ENCODE measurements around the gene PALLD.

PALLD gene

GRCh38 chr4:168659741-168660465 is 163.1 kb downstream of the PALLD start:
- in situ Hi-C loops (cut with MboI; ENCODE audit: low sequenced_read_pairs) = no loop called here

GRCh38 chr4:168662297-168662984 is 165.6 kb downstream of the PALLD start:
- in situ Hi-C loops (cut with MboI; ENCODE audit: low sequenced_read_pairs) = no loop called here

- in situ Hi-C loops (cut with MboI; ENCODE audit: low sequenced_read_pairs) = no loop called here
Observed at GRCh38 chr4:168664242-168664891, 167.5 kb downstream of the PALLD start.

GRCh38 chr4:168666531-168666930 is 169.7 kb downstream of the PALLD start:
- in situ Hi-C loops (cut with MboI; ENCODE audit: low sequenced_read_pairs) = no loop called here

- in situ Hi-C loops (cut with MboI; ENCODE audit: low sequenced_read_pairs) = no loop called here
Observed at GRCh38 chr4:168667376-168667775, 170.5 kb downstream of the PALLD start.

- in situ Hi-C loops (cut with MboI; ENCODE audit: low sequenced_read_pairs) = no loop called here
Observed at GRCh38 chr4:168667921-168668320, 171.1 kb downstream of the PALLD start.

GRCh38 chr4:168673476-168673875 is 176.6 kb downstream of the PALLD start:
- in situ Hi-C loops (cut with MboI; ENCODE audit: low sequenced_read_pairs) = no loop called here

GRCh38 chr4:168674077-168674747 is 177.4 kb downstream of the PALLD start:
- in situ Hi-C loops (cut with MboI; ENCODE audit: low sequenced_read_pairs) = no loop called here

GRCh38 chr4:168674866-168675265 is 178.0 kb downstream of the PALLD start:
- in situ Hi-C loops (cut with MboI; ENCODE audit: low sequenced_read_pairs) = no loop called here

- in situ Hi-C loops (cut with MboI; ENCODE audit: low sequenced_read_pairs) = no loop called here
Observed at GRCh38 chr4:168677063-168677462, 180.2 kb downstream of the PALLD start.

- in situ Hi-C loops (cut with MboI; ENCODE audit: low sequenced_read_pairs) = no loop called here
Observed at GRCh38 chr4:168677879-168678278, 181.0 kb downstream of the PALLD start.

GRCh38 chr4:168678751-168679366 is 182.0 kb downstream of the PALLD start:
- in situ Hi-C loops (cut with MboI; ENCODE audit: low sequenced_read_pairs) = no loop called here

GRCh38 chr4:168679397-168679796 is 182.5 kb downstream of the PALLD start:
- in situ Hi-C loops (cut with MboI; ENCODE audit: low sequenced_read_pairs) = no loop called here

GRCh38 chr4:168679819-168680218 is 183.0 kb downstream of the PALLD start:
- in situ Hi-C loops (cut with MboI; ENCODE audit: low sequenced_read_pairs) = no loop called here

GRCh38 chr4:168682898-168683500 is 186.1 kb downstream of the PALLD start:
- in situ Hi-C loops (cut with MboI; ENCODE audit: low sequenced_read_pairs) = no loop called here

GRCh38 chr4:168683595-168683994 is 186.7 kb downstream of the PALLD start:
- in situ Hi-C loops (cut with MboI; ENCODE audit: low sequenced_read_pairs) = no loop called here

GRCh38 chr4:168685136-168685809 is 188.4 kb downstream of the PALLD start:
- in situ Hi-C loops (cut with MboI; ENCODE audit: low sequenced_read_pairs) = no loop called here

- in situ Hi-C loops (cut with MboI; ENCODE audit: low sequenced_read_pairs) = no loop called here
Observed at GRCh38 chr4:168688584-168688983, 191.7 kb downstream of the PALLD start.

- in situ Hi-C loops (cut with MboI; ENCODE audit: low sequenced_read_pairs) = no loop called here
Observed at GRCh38 chr4:168689791-168690190, 192.9 kb downstream of the PALLD start.

- in situ Hi-C loops (cut with MboI; ENCODE audit: low sequenced_read_pairs) = no loop called here
Observed at GRCh38 chr4:168690199-168690598, 193.3 kb downstream of the PALLD start.

Measured in HL-60/S4 treated with phorbol 12-myristate 13-acetate at 8.2 ng/mL for 4 days and 3 days (cell line).